Fibroblast of villous mesenchyme (primary cell): ENCODE measurements around the gene CRY1. TPM values are rescaled to one million over a fixed set of nuclear protein-coding genes. Genes with fewer than 3 reads are reported as not detected.

Experiments
- DNase-seq: peaks from one replicate; pipeline ENCODE4 v3.0.0-alpha.2; 2010; ENCODE audit warnings: low read depth
- H3K4me3 ChIP-seq: 2 replicates; pipeline ENCODE4 v1.5.1; 2011; ENCODE audit warnings: low read depth, mild to moderate bottlenecking, low read length
- CTCF ChIP-seq: IDR thresholded peaks from 2 replicates; pipeline ENCODE4 v1.5.1; 2012; ENCODE audit warnings: low read depth, mild to moderate bottlenecking, low read length; ENCODE audit not compliant: insufficient read depth
- total RNA-seq: library from RNA; depleted of rRNA; stranded (reverse); fragments of >200 nt; gene quantifications from 2 replicates; pipeline ENCODE4 v1.2.3, GENCODE V29; 2012

CRY1 gene
- total RNA-seq, 1 donor = 25.5 TPM

- peak; percentile 88 for TF ChIP-seq CTCF
- H3K4me3 ChIP-seq = no peak overlapping the region
- DNase-seq = peak; percentile 68
Measured at GRCh38 chr12:107131832-107132616, 38.7 kb upstream of the CRY1 start.

GRCh38 chr12:107130830-107131611 lies 37.7 kb upstream of the CRY1 start:
- TF ChIP-seq CTCF = no peak
- DNase-seq = no peak
- no peak overlapping the region for H3K4me3 ChIP-seq

GRCh38 chr12:107129315-107129930 lies 36.1 kb upstream of the CRY1 start:
- DNase-seq = no peak
- H3K4me3 ChIP-seq = no peak overlapping the region
- no peak for TF ChIP-seq CTCF

- H3K4me3 ChIP-seq = no peak overlapping the region
- no peak for TF ChIP-seq CTCF
- DNase-seq = no peak
Measured at GRCh38 chr12:107127482-107128430, 34.4 kb upstream of the CRY1 start.

GRCh38 chr12:107126796-107127481 lies 33.6 kb upstream of the CRY1 start:
- TF ChIP-seq CTCF = peak; percentile 40
- H3K4me3 ChIP-seq = no peak overlapping the region
- DNase-seq = peak; percentile 14
